K562 treated with DMSO at 1 percent for 48 hours (cell line): Measurements from ENCODE around the gene ITGA11. TPM values are rescaled to one million over a fixed set of nuclear protein-coding genes. Genes with fewer than 3 reads are reported as not detected.

Experiments
- total RNA-seq: library from RNA; unstranded; fragments of 300-600 nt; gene quantifications from 2 replicates; pipeline ENCODE4 v1.2.3, GENCODE V29; 2022; ENCODE audit warnings: low replicate concordance; ENCODE audit errors: extremely low read depth

The ITGA11 gene
- total RNA-seq = not detected in 2 replicates

GRCh38 chr15:68431792-68432401 is at the start of gene ITGA11:
Gene ITGA11, minus strand, starts transcription at chr15:68432163. Its CDS starts 97 bp downstream, at chr15:68432066.

GRCh38 chr15:68277603-68278344 is 154.2 kb downstream of the ITGA11 start, which contains the start of gene FEM1B:
Gene FEM1B, plus strand, starts transcription at chr15:68277745. Its CDS starts 673 bp downstream, at chr15:68278418.

Other genes starting within 250 kb of the ITGA11 start
- not detected in 2 replicates for gene CALML4, start 226.8 kb downstream of the ITGA11 start, total RNA-seq
- not detected in 2 replicates for gene CLN6, start 202.4 kb downstream of the ITGA11 start, total RNA-seq
- gene FEM1B, start 154.4 kb downstream of the ITGA11 start, total RNA-seq = not detected in 2 replicates
- gene CORO2B, start 146.8 kb upstream of the ITGA11 start, total RNA-seq = not detected in 2 replicates